PC-9 (cell line): Measurements from ENCODE around the gene ASTE1.

Source experiments
- CTCF ChIP-seq: fragments of 200-600 bp; sonication (generic); conservative IDR thresholded peaks from 2 replicates; pipeline ENCODE4 v1.6.1; 2017; ENCODE audit warnings: mixed run types, antibody characterized with exemption, mild to moderate bottlenecking, moderate library complexity
- EZH2 ChIP-seq: fragments of 200-600 bp; sonication (generic); IDR thresholded peaks from 2 replicates; pipeline ENCODE4 v1.8.0; 2017; ENCODE audit warnings: antibody characterized with exemption, low read depth

- TF ChIP-seq EZH2 = no peak
- TF ChIP-seq CTCF = no peak
Observed at GRCh38 chr3:130969621-130970020, 57.0 kb downstream of the ASTE1 start.
